Activated T-helper 2 cell treated with anti-CD3 and anti-CD28 coated beads, Interferon-gamma antibody, Interleukin-2, Interleukin-4, amounts not matched to agents 10 μg/mL and 5 μg/mL and 100 μg/mL, durations not matched to agents 14 hours and 24 hours and 36 hours (primary cell): ENCODE measurements around the gene CHIA. TPM values are rescaled to one million over a fixed set of nuclear protein-coding genes. Genes with fewer than 3 reads are reported as not detected.
"Not testable (repeated sequence)": the region's sequence is repeated elsewhere in the genome, so short reads cannot be mapped to it uniquely, and the experiment has no call there.

ENCODE experiments used
- DNase-seq: peaks from one replicate; pipeline ENCODE4 v3.0.0; 2021; ENCODE audit warnings: low spot score
- H3K27ac Mint-ChIP-seq: one replicate; pipeline ENCODE4 v1.8.0; 2021; ENCODE audit warnings: mixed read lengths
- H3K27me3 Mint-ChIP-seq: one replicate; pipeline ENCODE4 v1.8.0; 2021; ENCODE audit warnings: low read depth, mixed read lengths
- H3K36me3 Mint-ChIP-seq: one replicate; pipeline ENCODE4 v1.8.0; 2021; ENCODE audit warnings: low read depth, mixed read lengths
- H3K4me1 Mint-ChIP-seq: one replicate; pipeline ENCODE4 v1.8.0; 2021; ENCODE audit warnings: low read depth, mixed read lengths
- H3K4me3 Mint-ChIP-seq: one replicate; pipeline ENCODE4 v1.8.0; 2021; ENCODE audit warnings: low read depth, mild to moderate bottlenecking, moderate library complexity, mixed read lengths
- H3K9me3 Mint-ChIP-seq: one replicate; pipeline ENCODE4 v1.8.0; 2021; ENCODE audit warnings: mixed read lengths
- intact Hi-C: fragments of 100-400 bp; cut with micrococcal nuclease; formaldehyde crosslinking; loops from one replicate; pipeline ENCODE4 v1.15.1; 2023
- total RNA-seq: library from RNA; stranded (reverse); gene quantifications from 2 replicates; pipeline ENCODE4 v1.2.3, GENCODE V29; 2022

Gene CHIA
- total RNA-seq, 1 donor from 2014 or later = not detected

GRCh38 chr1:111354584-111354983 lies 63.9 kb downstream of the CHIA start:
- intact Hi-C loops = no loop called here

GRCh38 chr1:111358964-111359363 lies 68.3 kb downstream of the CHIA start:
- Mint-ChIP-seq H3K4me1 (peaks cover 12% of the 10 kb centered on the region), H3K9me3 (no peaks in the 10 kb centered on the region), H3K27me3 (peaks cover 8% of the 10 kb centered on the region), H3K4me3 (no peak overlapping the region), H3K36me3 (no peaks in the 10 kb centered on the region), H3K27ac (no peak overlapping the region)
- DNase-seq = no peak
- intact Hi-C loops = no loop called here

More at GRCh38 chr1:111354584-111354983, 63.9 kb downstream of the CHIA start:
- no peak overlapping the region for H3K4me3 Mint-ChIP-seq
- H3K9me3 Mint-ChIP-seq = no peaks in the 10 kb centered on the region
- no peak overlapping the region for H3K27ac Mint-ChIP-seq
- no peaks in the 10 kb centered on the region for H3K36me3 Mint-ChIP-seq
- DNase-seq = no peak
- H3K27me3 Mint-ChIP-seq = peaks cover 5% of the 10 kb centered on the region
- peaks cover 12% of the 10 kb centered on the region for H3K4me1 Mint-ChIP-seq

GRCh38 chr1:111359376-111359775 lies 68.7 kb downstream of the CHIA start:
- intact Hi-C loops = no loop called here
- no peaks in the 10 kb centered on the region for H3K9me3 Mint-ChIP-seq
- H3K36me3 Mint-ChIP-seq = no peaks in the 10 kb centered on the region
- DNase-seq = no peak
- H3K4me3 Mint-ChIP-seq = no peak overlapping the region
- H3K27me3 Mint-ChIP-seq = peaks cover 8% of the 10 kb centered on the region
- H3K27ac Mint-ChIP-seq = no peak overlapping the region
- peaks cover 11% of the 10 kb centered on the region for H3K4me1 Mint-ChIP-seq

GRCh38 chr1:111360257-111360656 lies 69.6 kb downstream of the CHIA start:
- DNase-seq, intact Hi-C loops, H3K4me3 Mint-ChIP-seq, H3K4me1 Mint-ChIP-seq, H3K27me3 Mint-ChIP-seq, H3K36me3 Mint-ChIP-seq, H3K27ac Mint-ChIP-seq, H3K9me3 Mint-ChIP-seq: not testable (repeated sequence)

GRCh38 chr1:111361761-111362160 lies 71.1 kb downstream of the CHIA start:
- DNase-seq = no peak
- Mint-ChIP-seq H3K4me3 (no peak overlapping the region), H3K36me3 (no peaks in the 10 kb centered on the region), H3K4me1 (no peaks in the 10 kb centered on the region), H3K9me3 (no peaks in the 10 kb centered on the region), H3K27me3 (peaks cover 14% of the 10 kb centered on the region), H3K27ac (no peak overlapping the region)
- intact Hi-C loops = no loop called here

- Mint-ChIP-seq H3K36me3 (no peaks in the 10 kb centered on the region), H3K27ac (no peak overlapping the region), H3K9me3 (no peaks in the 10 kb centered on the region), H3K27me3 (peaks cover 21% of the 10 kb centered on the region), H3K4me3 (no peak overlapping the region), H3K4me1 (no peaks in the 10 kb centered on the region)
- no peak for DNase-seq
- intact Hi-C loops = no loop called here
Observed at GRCh38 chr1:111364690-111365089, 74.0 kb downstream of the CHIA start.

GRCh38 chr1:111366256-111366655 lies 75.6 kb downstream of the CHIA start:
- DNase-seq = no peak
- peaks cover 24% of the 10 kb centered on the region for H3K27me3 Mint-ChIP-seq
- intact Hi-C loops = no loop called here
- no peaks in the 10 kb centered on the region for H3K36me3 Mint-ChIP-seq
- H3K9me3 Mint-ChIP-seq = no peaks in the 10 kb centered on the region
- H3K4me1 Mint-ChIP-seq = no peaks in the 10 kb centered on the region
- H3K27ac Mint-ChIP-seq = no peak overlapping the region
- no peak overlapping the region for H3K4me3 Mint-ChIP-seq

- H3K27ac Mint-ChIP-seq = no peak overlapping the region
- H3K4me3 Mint-ChIP-seq = no peak overlapping the region
- intact Hi-C loops = no loop called here
- H3K36me3 Mint-ChIP-seq = no peaks in the 10 kb centered on the region
- DNase-seq = no peak
- no peaks in the 10 kb centered on the region for H3K4me1 Mint-ChIP-seq
- peaks cover 26% of the 10 kb centered on the region for H3K27me3 Mint-ChIP-seq
- no peaks in the 10 kb centered on the region for H3K9me3 Mint-ChIP-seq
Observed at GRCh38 chr1:111369177-111369576, 78.5 kb downstream of the CHIA start.

GRCh38 chr1:111369645-111370044 lies 79.0 kb downstream of the CHIA start:
- intact Hi-C loops = no loop called here

More at GRCh38 chr1:111369645-111370044, 79.0 kb downstream of the CHIA start:
- Mint-ChIP-seq H3K4me3 (no peak overlapping the region), H3K36me3 (no peaks in the 10 kb centered on the region), H3K27ac (no peak overlapping the region), H3K9me3 (no peaks in the 10 kb centered on the region), H3K27me3 (peaks cover 29% of the 10 kb centered on the region), H3K4me1 (no peaks in the 10 kb centered on the region)
- DNase-seq = no peak

Other genes with a start within 250 kb of the CHIA start
- 22.9 and 24.7 TPM in 2 replicates for gene DRAM2, start 150.8 kb upstream of the CHIA start, total RNA-seq
- gene CEPT1, start 150.6 kb upstream of the CHIA start, total RNA-seq = 29.8 and 34.8 TPM in 2 replicates
- 139 and 143 TPM in 2 replicates for gene DENND2D, start 90.2 kb upstream of the CHIA start, total RNA-seq
- gene CHI3L2, start 63.1 kb upstream of the CHIA start, total RNA-seq = 1.3 and 1.8 TPM in 2 replicates
- 0.57 and 0.85 TPM in 2 replicates for gene OVGP1, start 136.9 kb downstream of the CHIA start, total RNA-seq
- gene WDR77, start 158.4 kb downstream of the CHIA start, total RNA-seq = 46.5 and 52.6 TPM in 2 replicates
- 294 and 308 TPM in 2 replicates for gene ATP5PB, start 158.6 kb downstream of the CHIA start, total RNA-seq
- gene C1orf162, start 183.1 kb downstream of the CHIA start, total RNA-seq = 4.3 and 4.7 TPM in 2 replicates
- not detected in 2 replicates for gene ADORA3, start 212.8 kb downstream of the CHIA start, total RNA-seq
- gene TMIGD3, start 212.8 kb downstream of the CHIA start, total RNA-seq = 0.23 and 0.30 TPM in 2 replicates